Upper lobe of left lung (tissue), 6 donors: Measurements from ENCODE around the gene TUBGCP6. TPM values are rescaled to one million over a fixed set of nuclear protein-coding genes. Genes with fewer than 3 reads are reported as not detected.

ENCODE experiments used
- ATAC-seq, 2 donors: fragments of 200-7000 bp; cut with Tn5 transposase; one replicate each; pipeline ENCODE4 v1.9.1; 2022; ENCODE audit warnings: mild to moderate bottlenecking in 2 of 2, moderate library complexity in 2 of 2; ENCODE audit not compliant: low FRiP score in 2 of 2
- DNase-seq, 2 donors: peaks; one replicate each; pipeline ENCODE4 v3.0.0-alpha.2; 2019 to 2020
- H3K27ac ChIP-seq, 4 donors: fragments of 200-600 bp; sonication (generic); one replicate each; pipeline ENCODE4 v1.5.1; 2016 to 2019
- H3K27me3 ChIP-seq, 4 donors: fragments of 200-600 bp; sonication (generic); one replicate each; pipeline ENCODE4 v1.5.1; 2017 to 2019
- H3K36me3 ChIP-seq, 4 donors: fragments of 200-600 bp; sonication (generic); one replicate each; pipeline ENCODE4 v1.5.1; 2016 to 2019
- H3K4me1 ChIP-seq, 4 donors: fragments of 200-600 bp; sonication (generic); one replicate each; pipeline ENCODE4 v1.5.1; 2018 to 2019
- H3K4me3 ChIP-seq, 4 donors: fragments of 200-600 bp; sonication (generic); one replicate each; pipeline ENCODE4 v1.5.1; 2017 to 2019; ENCODE audit warnings: mild to moderate bottlenecking in 2 of 4, moderate library complexity in 1 of 4
- H3K9me3 ChIP-seq, 4 donors: fragments of 200-600 bp; sonication (generic); one replicate each; pipeline ENCODE4 v1.5.1; 2018 to 2019
- EP300 ChIP-seq, 4 donors: sonication (generic); formaldehyde crosslinking; IDR thresholded peaks; one replicate each; pipeline ENCODE4 v1.5.1; 2017; ENCODE audit warnings: antibody characterized with exemption in 4 of 4, control low read depth in 2 of 4
- POLR2A ChIP-seq, 4 donors: fragments of 450-650 bp; IDR thresholded peaks; one replicate each; pipeline ENCODE4 v1.5.1; 2016 to 2017; ENCODE audit warnings: antibody characterized with exemption in 4 of 4, mild to moderate bottlenecking in 2 of 4
- POLR2AphosphoS5 ChIP-seq, 2 donors: sonication (generic); formaldehyde crosslinking; IDR thresholded peaks; one replicate each; pipeline ENCODE4 v1.5.1; 2017; ENCODE audit warnings: antibody characterized with exemption in 2 of 2
- WGBS, 2 donors: methylation state at CpG; one replicate each; pipeline ENCODE4 v1.1.5; 2017 to 2018; 5-methylcytosine and 5-hydroxymethylcytosine counted together
- total RNA-seq, 6 donors: library from RNA; depleted of rRNA in 4 of 6; stranded (reverse); fragments of >200 nt in 4 of 6; gene quantifications; one replicate each; pipeline versions ENCODE4 v1.1.0 to v1.2.1, GENCODE V29; 2016 to 2021
- TF ChIP-seq, protein P1 (sequence below), 6 experiments: fragments of 450-650 bp in 4 of 6; fragments of 200-600 bp in 2 of 6; sonication (generic) in 2 of 6; IDR thresholded peaks; one replicate each; pipeline ENCODE4 v1.5.1; 2016 to 2019; ENCODE audit warnings: antibody characterized with exemption in 6 of 6
- donor health status: DM: no; HTN: no; CAD: no; lungs with moderate emphysema.
- donor health status: DM: no; HTN: yes; CAD: no; lungs with severe emphysema.

TUBGCP6 gene
- total RNA-seq, 6 donors from 2014 or later: 43.2 to 216 (median 52.4) TPM

DNA sequence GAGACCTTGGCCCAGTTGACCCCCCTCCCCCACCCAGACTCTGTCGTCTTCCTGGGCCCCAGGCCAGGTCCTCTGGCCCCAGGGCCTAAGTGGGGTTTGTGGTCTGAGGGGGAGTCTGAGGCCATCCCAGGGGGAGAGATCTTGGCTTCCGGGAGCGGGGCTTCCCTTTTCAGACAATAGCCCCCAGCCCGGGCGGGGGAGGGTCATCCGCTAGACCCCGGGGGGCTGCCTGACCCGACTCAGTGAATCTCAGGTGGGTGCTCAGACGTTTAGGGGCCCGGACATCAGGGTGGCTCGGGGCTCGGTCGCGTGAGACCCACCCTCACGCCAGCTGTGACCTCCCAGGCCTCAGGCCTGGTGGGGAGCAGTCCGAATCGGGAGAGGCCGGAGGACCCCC, 24.7 kb upstream of the TUBGCP6 start:
- no peaks in the 10 kb centered on the region for H3K9me3 ChIP-seq
- peak overlapping the region; percentile 38 to 65 (median 54) for H3K4me3 ChIP-seq

DNA sequence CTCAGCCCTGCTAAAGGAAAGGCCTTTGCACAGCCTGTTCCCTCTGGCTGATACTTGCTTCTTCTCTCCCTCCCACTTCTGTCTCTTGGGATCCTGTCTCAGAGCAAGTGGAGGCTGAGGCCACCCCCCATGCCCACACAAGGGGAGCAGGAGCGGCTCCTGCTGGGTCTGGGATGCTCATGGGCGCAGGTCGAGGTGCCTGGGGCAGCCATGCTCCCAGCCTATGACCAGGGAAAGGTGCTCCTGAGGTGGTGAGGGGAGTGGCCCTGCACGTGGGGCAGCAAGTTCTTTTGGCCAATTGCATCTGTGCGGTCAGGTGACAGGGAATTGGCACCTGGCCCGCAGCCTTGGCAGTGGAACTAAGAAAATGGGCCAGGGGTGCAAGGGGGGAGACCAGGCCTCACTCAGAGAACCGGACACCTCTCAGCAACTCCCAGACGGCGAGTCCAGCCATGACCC, 23.9 kb upstream of the TUBGCP6 start:
- Histone ChIP-seq H3K36me3 (no peaks in the 10 kb centered on the region), H3K9me3 (no peaks in the 10 kb centered on the region), H3K4me1 (peaks cover 50 to 59% (median 53%) of the 10 kb centered on the region in 4 donors), H3K4me3 (no peak overlapping the region), H3K27me3 (peaks cover 0 to 10% (median 2%) of the 10 kb centered on the region in 4 donors), H3K27ac (peak overlapping the region in 1 of 4 donors; percentile 83)
- 35 to 54% methylated on average over 9 of the region's 9 CpGs for WGBS, 2 donors
- no peak for ATAC-seq
- peak in 1 of 2 donors; percentile 51 for DNase-seq
- TF ChIP-seq POLR2A (IDR thresholded peaks at IDR 0.05) (no peak), POLR2AphosphoS5 (IDR thresholded peaks at IDR 0.05) (no peak), EP300 (IDR thresholded peaks at IDR 0.05) (no peak)
- TF ChIP-seq, protein P1, sequence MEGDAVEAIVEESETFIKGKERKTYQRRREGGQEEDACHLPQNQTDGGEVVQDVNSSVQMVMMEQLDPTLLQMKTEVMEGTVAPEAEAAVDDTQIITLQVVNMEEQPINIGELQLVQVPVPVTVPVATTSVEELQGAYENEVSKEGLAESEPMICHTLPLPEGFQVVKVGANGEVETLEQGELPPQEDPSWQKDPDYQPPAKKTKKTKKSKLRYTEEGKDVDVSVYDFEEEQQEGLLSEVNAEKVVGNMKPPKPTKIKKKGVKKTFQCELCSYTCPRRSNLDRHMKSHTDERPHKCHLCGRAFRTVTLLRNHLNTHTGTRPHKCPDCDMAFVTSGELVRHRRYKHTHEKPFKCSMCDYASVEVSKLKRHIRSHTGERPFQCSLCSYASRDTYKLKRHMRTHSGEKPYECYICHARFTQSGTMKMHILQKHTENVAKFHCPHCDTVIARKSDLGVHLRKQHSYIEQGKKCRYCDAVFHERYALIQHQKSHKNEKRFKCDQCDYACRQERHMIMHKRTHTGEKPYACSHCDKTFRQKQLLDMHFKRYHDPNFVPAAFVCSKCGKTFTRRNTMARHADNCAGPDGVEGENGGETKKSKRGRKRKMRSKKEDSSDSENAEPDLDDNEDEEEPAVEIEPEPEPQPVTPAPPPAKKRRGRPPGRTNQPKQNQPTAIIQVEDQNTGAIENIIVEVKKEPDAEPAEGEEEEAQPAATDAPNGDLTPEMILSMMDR (IDR thresholded peaks at IDR 0.05): no peak

More for the DNA sequence above, 24.7 kb upstream of the TUBGCP6 start:
- peak overlapping the region; percentile 50 to 83 (median 72) for H3K27ac ChIP-seq
- peaks cover 0 to 10% (median 2%) of the 10 kb centered on the region in 4 donors for H3K27me3 ChIP-seq
- DNase-seq (no peak), ATAC-seq (no peak)
- peaks cover 50 to 59% (median 53%) of the 10 kb centered on the region in 4 donors for H3K4me1 ChIP-seq
- TF ChIP-seq POLR2A (IDR thresholded peaks at IDR 0.05): no peak
- no peak for TF ChIP-seq EP300 (IDR thresholded peaks at IDR 0.05)
- TF ChIP-seq, protein P1 (IDR thresholded peaks at IDR 0.05): no peak
- no peak for TF ChIP-seq POLR2AphosphoS5 (IDR thresholded peaks at IDR 0.05)
- H3K36me3 ChIP-seq: peaks cover 0 to 2% (median 0%) of the 10 kb centered on the region in 4 donors
- 0 to 16% methylated on average over 1 to 14 of the region's 18 CpGs for WGBS, 2 donors

DNA sequence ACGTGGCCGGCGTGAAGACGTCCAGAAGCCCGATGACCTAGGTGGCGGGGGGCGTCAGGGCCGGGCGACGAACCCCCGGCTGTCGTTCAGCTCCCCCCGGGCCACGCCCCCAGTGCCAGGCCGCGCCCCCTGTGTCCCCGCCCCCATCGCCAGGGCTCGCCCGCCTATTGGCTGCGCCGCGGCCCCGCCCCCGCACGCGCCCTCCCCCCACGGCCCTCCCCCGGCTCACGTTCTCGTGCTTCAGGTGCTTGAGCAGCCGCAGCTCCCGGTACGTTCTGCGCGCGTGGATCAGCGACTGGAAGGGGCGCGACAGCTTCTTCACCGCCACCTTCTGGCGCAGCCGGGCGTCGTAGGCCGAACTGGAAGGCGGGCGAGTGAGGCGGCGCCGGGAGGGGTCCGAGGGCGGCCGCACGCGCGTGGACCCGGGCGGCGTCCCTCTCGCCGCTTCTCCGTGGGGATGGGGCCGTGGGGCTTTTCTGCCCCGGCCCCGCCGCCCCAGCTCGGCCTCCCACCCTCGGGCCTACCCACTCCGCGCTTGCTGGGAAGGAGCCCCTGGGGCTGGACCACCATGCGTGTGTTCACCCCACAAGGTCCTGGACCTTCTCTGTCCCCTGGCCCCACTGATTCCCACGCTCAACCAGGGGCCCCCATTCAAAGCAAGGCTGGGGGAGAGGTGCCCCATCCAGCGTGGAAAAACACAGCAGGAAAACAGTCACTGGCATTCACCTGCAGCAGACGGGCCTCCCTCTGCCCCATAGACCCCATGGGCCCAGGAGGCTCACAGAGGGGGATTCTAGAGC, 23.0 kb upstream of the TUBGCP6 start:
- 18% methylated on average over 20 of the region's 75 CpGs; no CpG with 5 or more reads in 1 of the 2 donors for WGBS, 2 donors
- no peaks in the 10 kb centered on the region for H3K9me3 ChIP-seq
- peaks cover 50 to 66% (median 53%) of the 10 kb centered on the region in 4 donors for H3K4me1 ChIP-seq
- ATAC-seq (peak in 1 of 2 donors; percentile 66), DNase-seq (peak; percentile 51 to 93)
- no peak overlapping the region for H3K27ac ChIP-seq
- peaks cover 0 to 10% (median 2%) of the 10 kb centered on the region in 4 donors for H3K27me3 ChIP-seq
- no peaks in the 10 kb centered on the region for H3K36me3 ChIP-seq
- TF ChIP-seq POLR2A (IDR thresholded peaks at IDR 0.05) (no peak), POLR2AphosphoS5 (IDR thresholded peaks at IDR 0.05) (no peak), EP300 (IDR thresholded peaks at IDR 0.05) (no peak)
- TF ChIP-seq, protein P1 (IDR thresholded peaks at IDR 0.05): peak in 2 of 6 experiments; percentile 18 to 46
- peak overlapping the region in 3 of 4 donors; percentile 20 to 43 (median 37) for H3K4me3 ChIP-seq

DNA sequence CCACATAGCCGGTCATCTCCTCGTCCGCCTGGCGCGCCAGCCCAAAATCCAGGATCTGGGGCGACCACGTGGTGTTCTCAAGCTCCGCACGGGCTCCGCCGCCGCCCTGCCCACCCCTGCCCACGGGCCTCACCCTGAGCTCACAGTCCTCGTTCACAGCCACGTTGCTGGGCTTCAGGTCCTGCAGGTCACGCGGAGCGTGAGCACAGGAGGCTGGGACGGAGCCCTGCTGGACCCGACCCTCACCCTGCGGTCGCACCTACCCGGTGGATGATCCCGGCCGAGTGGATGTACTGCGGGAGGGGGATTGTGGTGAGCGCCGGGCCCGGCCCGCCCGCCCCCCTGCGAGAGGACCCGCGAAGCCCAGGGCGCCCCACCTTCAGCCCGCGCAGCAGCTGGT, 22.2 kb upstream of the TUBGCP6 start:
- peak overlapping the region in 3 of 4 donors; percentile 20 to 43 (median 37) for H3K4me3 ChIP-seq

More for the DNA sequence above, 22.2 kb upstream of the TUBGCP6 start:
- ATAC-seq: no peak
- Histone ChIP-seq H3K9me3 (no peaks in the 10 kb centered on the region), H3K36me3 (no peaks in the 10 kb centered on the region), H3K4me1 (peaks cover 49 to 66% (median 54%) of the 10 kb centered on the region in 4 donors), H3K27ac (no peak overlapping the region), H3K27me3 (peaks cover 0 to 18% (median 4%) of the 10 kb centered on the region in 4 donors)
- DNase-seq: no peak
- TF ChIP-seq POLR2A (IDR thresholded peaks at IDR 0.05) (no peak), POLR2AphosphoS5 (IDR thresholded peaks at IDR 0.05) (no peak), EP300 (IDR thresholded peaks at IDR 0.05) (no peak)
- TF ChIP-seq, protein P1 (IDR thresholded peaks at IDR 0.05): no peak
- WGBS, 2 donors: 76 to 87% methylated on average over 12 to 29 of the region's 37 CpGs
